ENCODE results near the gene ST7L. TPM values are rescaled to one million over a fixed set of nuclear protein-coding genes. Genes with fewer than 3 reads are reported as not detected.

Gene ST7L
- total RNA-seq, 4 donors from 2014 or later: 9.4 to 25.0 (median 12.4) TPM

- TF ChIP-seq CTCF (IDR thresholded peaks at IDR 0.05) (no peak), POLR2A (IDR thresholded peaks at IDR 0.05) (no peak)
- Histone ChIP-seq H3K4me1 (peaks cover 12 to 56% (median 25%) of the 10 kb centered on the region in 3 donors), H3K27me3 (no peaks in the 10 kb centered on the region), H3K36me3 (peaks cover 0 to 45% (median 0%) of the 10 kb centered on the region in 3 donors), H3K9me3 (no peaks in the 10 kb centered on the region), H3K27ac (no peak overlapping the region), H3K4me3 (no peak overlapping the region)
- no peak for DNase-seq
- intact Hi-C loops (cut with DNase I): loop anchor here (5.0 kb wide), 1 partner anchor 86 kb away; no protein-coding TSS in a partner anchor
- WGBS, 2 donors: 93 to 95% methylated on average over 4 to 11 of the region's 14 CpGs
Measured at GRCh38 chr1:112516141-112516540, 102.8 kb downstream of the ST7L start.

GRCh38 chr1:112515311-112516009, 103.5 kb downstream of the ST7L start:
- no peak for TF ChIP-seq CTCF (IDR thresholded peaks at IDR 0.05)
- no peak for TF ChIP-seq POLR2A (IDR thresholded peaks at IDR 0.05)
- Histone ChIP-seq H3K4me3 (no peak overlapping the region), H3K9me3 (no peaks in the 10 kb centered on the region), H3K27me3 (no peaks in the 10 kb centered on the region), H3K27ac (no peak overlapping the region), H3K4me1 (peaks cover 12 to 63% (median 25%) of the 10 kb centered on the region in 3 donors), H3K36me3 (peaks cover 0 to 39% (median 0%) of the 10 kb centered on the region in 3 donors)
- DNase-seq: no peak
- 69 to 93% methylated on average over 2 of the region's 2 CpGs for WGBS, 2 donors
- intact Hi-C loops (cut with DNase I): loop anchor here (5.0 kb wide), 1 partner anchor 87 kb away; no protein-coding TSS in a partner anchor

- peaks cover 12 to 69% (median 25%) of the 10 kb centered on the region in 3 donors for H3K4me1 ChIP-seq
- no peak overlapping the region for H3K27ac ChIP-seq
- intact Hi-C loops (cut with DNase I): loop anchor here (5.0 kb wide), 1 partner anchor 87 kb away; no protein-coding TSS in a partner anchor
- no peak overlapping the region for H3K4me3 ChIP-seq
- no peak for DNase-seq
- TF ChIP-seq POLR2A (IDR thresholded peaks at IDR 0.05) (no peak), CTCF (IDR thresholded peaks at IDR 0.05) (no peak)
- 87 to 95% methylated on average over 3 to 11 of the region's 12 CpGs for WGBS, 2 donors
- H3K27me3 ChIP-seq: peaks cover 0 to 3% (median 0%) of the 10 kb centered on the region in 4 donors
- no peaks in the 10 kb centered on the region for H3K9me3 ChIP-seq
- H3K36me3 ChIP-seq: peaks cover 0 to 34% (median 0%) of the 10 kb centered on the region in 3 donors
Measured at GRCh38 chr1:112514901-112515300, 104.0 kb downstream of the ST7L start.

- H3K9me3 ChIP-seq: no peaks in the 10 kb centered on the region
- WGBS, 2 donors: 26 to 40% methylated on average over 5 to 8 of the region's 9 CpGs
- TF ChIP-seq POLR2A (IDR thresholded peaks at IDR 0.05) (no peak), CTCF (IDR thresholded peaks at IDR 0.05) (no peak)
- H3K27me3 ChIP-seq: peaks cover 0 to 19% (median 0%) of the 10 kb centered on the region in 4 donors
- peaks cover 0 to 32% (median 0%) of the 10 kb centered on the region in 3 donors for H3K36me3 ChIP-seq
- peaks cover 18 to 80% (median 32%) of the 10 kb centered on the region in 3 donors for H3K4me1 ChIP-seq
- no peak for DNase-seq
- intact Hi-C loops (cut with DNase I): no loop called here
- no peak overlapping the region for H3K4me3 ChIP-seq
- peak overlapping the region; percentile 58 to 81 (median 79) for H3K27ac ChIP-seq
Measured at GRCh38 chr1:112513112-112513870, 105.7 kb downstream of the ST7L start.

GRCh38 chr1:112511897-112512296, 107.0 kb downstream of the ST7L start:
- Histone ChIP-seq H3K9me3 (no peaks in the 10 kb centered on the region), H3K4me3 (no peak overlapping the region), H3K4me1 (peaks cover 20 to 77% (median 30%) of the 10 kb centered on the region in 3 donors), H3K36me3 (peaks cover 0 to 20% (median 0%) of the 10 kb centered on the region in 3 donors), H3K27me3 (peaks cover 0 to 32% (median 3%) of the 10 kb centered on the region in 4 donors), H3K27ac (peak overlapping the region in 2 of 4 donors; percentile 2 to 79)
- 46 to 52% methylated on average over 2 of the region's 2 CpGs for WGBS, 2 donors
- TF ChIP-seq POLR2A (IDR thresholded peaks at IDR 0.05) (no peak), CTCF (IDR thresholded peaks at IDR 0.05) (no peak)
- intact Hi-C loops (cut with DNase I): no loop called here
- DNase-seq: no peak
